Anterior cingulate cortex (tissue), 58 donors: ENCODE results near the gene C1orf198.

ENCODE experiments used
- DNase-seq, 58 donors: peaks; one replicate each; lab custom pipeline; 2025; lab: John Stamatoyannopoulos, UW

The C1orf198 gene

GRCh38 chr1:230894032-230894431 lies 25.7 kb upstream of the C1orf198 start:
- DNase-seq = no peak

GRCh38 chr1:230892018-230892491 lies 23.7 kb upstream of the C1orf198 start:
- DNase-seq = no peak

- DNase-seq = no peak
These were observed 23.1 kb upstream of the C1orf198 start for GRCh38 chr1:230891413-230891812.

GRCh38 chr1:230884646-230885045 lies 16.3 kb upstream of the C1orf198 start:
- no peak for DNase-seq

- DNase-seq = peak in 10 of 58 donors; percentile 0 to 35 (median 16)
These were observed 15.6 kb upstream of the C1orf198 start for GRCh38 chr1:230883967-230884366.

- no peak for DNase-seq
These were observed 11.5 kb upstream of the C1orf198 start for GRCh38 chr1:230879778-230880177.

DNA sequence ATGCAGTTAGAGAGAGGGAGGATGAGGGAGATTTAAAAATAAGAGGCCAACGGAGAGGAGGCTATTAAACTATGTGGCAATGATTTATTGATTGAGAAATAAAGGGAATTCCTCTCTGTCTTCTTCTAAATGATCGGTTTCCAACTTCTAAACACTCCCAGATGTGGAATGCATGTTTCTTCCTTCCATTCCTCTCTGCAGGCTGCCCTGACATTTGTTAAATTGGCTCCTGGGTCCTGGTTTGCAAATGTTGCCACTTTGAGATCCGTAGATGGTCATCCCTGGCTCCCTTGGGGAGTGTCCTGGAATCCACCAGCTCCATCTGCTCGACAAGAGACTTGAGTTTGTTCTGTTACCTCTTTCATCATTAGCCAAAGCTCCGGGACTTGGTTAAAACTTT lies 10.3 kb upstream of the C1orf198 start:
- DNase-seq = no peak

DNA sequence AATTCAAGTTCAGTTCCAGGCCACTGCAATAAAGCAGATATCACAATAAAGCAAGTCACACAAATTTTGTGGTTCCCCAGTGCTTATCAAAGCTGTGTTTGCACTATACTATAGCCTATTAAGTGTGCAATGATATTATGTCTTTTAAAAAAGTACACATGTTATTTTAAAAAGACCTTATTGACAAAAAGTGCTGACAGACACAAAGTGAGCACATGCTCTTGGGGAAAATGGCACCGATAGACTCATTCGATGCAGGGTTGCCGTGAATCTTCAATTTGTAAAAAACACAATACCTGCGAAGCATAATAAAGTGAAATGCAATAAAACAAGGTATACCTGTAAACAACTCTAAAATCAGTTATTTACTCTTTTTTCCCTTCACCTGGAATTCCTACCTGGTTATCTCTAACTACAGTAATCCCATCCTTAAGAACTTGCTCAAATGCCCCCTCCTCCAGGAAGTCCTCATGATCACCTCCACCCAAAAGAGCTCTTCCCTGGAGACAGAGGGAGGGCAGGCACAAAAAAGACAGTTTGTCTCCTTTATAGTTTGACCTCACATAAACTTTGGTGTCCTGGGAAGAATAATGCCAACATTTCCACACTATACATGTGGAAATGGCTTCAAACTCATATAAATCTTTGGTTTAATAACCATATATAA lies 9.7 kb upstream of the C1orf198 start:
- no peak for DNase-seq

DNA sequence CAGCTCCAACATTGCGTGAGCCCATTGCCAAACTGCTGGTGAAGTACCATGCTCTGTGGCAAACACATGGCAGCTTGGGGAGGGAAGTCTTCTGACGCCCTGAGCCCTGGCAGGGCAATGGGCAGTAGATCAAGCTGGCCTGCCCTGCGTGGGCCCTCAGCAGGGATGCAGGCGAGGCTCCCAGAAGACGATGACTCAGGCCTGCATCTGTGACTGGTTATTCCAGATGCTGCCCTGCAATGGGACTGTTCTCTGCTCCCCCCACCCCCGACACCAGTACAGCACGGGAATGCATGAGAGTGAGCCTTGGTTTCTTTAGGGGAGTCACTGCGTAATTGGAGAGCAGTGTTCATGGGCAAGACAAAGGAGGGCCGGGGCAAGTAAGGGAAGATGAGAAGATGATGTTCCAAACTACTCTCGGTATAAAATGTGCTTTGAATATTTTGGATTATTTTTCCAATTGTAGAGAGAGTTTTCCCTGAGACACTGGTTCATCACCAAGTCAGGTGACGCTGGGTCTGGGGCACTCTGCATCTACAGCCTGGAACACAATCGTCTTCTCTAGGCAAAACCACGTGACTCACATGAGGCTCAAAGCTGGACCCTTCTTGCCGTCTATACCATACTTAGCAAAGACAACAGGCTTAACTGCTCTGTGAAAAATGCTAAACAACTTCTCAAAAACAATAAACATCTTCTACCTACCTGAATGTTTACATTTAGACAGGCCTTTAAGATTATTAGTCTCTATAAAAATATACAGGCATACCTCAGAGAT lies 9.0 kb upstream of the C1orf198 start:
- peak in 2 of 58 donors; percentile 3 to 55 for DNase-seq

- DNase-seq = no peak
These were observed 8.3 kb upstream of the C1orf198 start for GRCh38 chr1:230876660-230877059.

DNA sequence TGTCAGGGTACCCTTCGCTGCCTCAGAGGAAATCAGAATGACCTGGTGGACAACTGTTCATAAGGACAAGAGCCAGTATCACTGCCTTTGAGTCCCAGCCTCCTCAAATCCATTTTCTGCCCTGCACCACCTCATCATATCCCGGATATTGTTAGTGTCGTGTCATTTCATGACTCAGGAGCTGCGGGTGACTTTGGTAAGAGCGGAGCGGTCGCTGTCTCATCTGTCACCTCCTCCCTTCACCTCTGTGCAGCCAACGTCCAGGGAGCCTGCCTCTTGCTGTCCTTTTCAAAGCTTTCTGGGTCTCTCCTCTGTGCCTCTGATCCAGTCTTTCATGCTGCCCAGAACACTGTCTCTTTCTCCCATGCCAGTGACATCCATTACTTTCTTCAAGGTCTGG lies 7.0 kb upstream of the C1orf198 start:
- no peak for DNase-seq

GRCh38 chr1:230870916-230871315 lies 2.6 kb upstream of the C1orf198 start:
- DNase-seq = no peak

GRCh38 chr1:230869500-230869899 lies 1.2 kb upstream of the C1orf198 start:
- no peak for DNase-seq

- DNase-seq = peak in 36 of 58 donors; percentile 21 to 85 (median 67)
These were observed 540 bp upstream of the C1orf198 start for GRCh38 chr1:230868736-230869385.

DNA sequence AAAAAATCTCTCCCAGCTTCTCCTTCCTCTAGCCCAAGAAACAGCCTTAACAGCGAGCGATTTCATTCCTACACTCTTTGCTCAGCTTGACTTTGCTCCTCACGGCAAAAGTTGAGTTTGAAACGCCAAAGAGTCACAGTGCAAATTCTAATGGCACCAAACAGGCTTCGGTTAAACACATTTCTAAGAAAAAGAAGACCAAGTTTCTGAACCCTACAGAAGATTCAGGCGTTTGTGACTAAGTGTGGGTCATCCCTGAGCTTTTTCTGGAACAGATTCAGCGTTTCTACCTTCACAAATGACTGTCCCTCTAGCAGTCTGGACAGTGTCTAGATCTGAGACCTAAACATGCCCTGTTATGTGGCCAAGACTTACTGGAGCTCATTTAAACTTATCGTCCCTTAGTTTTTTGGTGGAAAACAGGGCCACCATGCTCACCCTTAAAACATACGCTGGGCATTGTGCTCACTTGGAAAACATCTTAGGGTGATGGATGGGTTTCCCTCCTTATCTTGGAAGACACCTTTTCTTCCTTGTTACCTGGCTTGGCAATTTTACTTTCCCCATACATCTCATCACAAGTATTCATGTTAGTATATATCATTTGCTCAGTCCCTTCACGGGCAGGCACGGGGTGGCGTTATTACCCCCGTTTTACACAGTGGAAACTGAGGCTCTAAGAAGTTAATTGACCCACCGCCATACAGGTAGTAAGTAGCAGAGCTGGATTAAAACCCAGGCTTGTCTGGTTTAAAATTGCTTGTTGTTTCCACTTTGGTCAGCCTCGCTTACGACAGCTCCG lies 1.0 kb downstream of the C1orf198 start:
- DNase-seq = peak in 6 of 58 donors; percentile 10 to 63 (median 30)

- peak in 22 of 58 donors; percentile 19 to 61 (median 36) for DNase-seq
These were observed 1.9 kb downstream of the C1orf198 start for GRCh38 chr1:230866171-230867070.

DNA sequence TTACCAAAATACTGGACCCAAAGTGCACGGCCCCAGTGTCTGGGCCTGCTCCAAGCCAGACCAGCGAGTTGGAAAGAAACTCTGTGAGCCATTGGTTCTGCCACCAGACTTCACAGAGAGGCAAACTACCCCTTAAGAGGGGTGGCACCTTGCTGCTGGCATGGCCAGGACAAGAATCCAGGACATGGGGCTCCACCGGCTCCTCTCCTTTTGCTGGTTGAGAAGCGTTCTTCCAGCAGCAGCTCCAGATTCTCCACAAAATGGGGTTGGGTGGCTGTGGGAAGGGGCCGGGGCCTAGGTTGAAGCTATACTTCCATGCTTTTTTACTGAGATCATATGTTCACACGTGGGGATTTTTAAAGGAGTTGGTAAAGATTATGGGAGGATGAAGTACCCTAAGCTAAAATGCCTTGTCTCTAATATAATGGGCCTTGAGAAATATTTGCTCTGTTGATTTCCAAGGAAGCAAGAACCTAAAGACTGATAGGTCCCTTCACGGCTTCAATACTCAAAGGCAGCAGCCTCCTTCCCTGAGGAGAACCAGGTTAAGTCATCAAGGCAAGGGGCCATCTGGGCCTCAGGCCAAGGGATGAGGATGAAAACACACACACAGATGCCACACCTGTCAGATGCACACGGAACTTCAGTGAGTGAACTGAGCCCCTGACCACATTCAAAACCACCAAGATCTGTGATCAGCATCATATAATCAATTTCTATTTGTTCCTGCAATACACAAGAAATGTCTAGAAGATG lies 3.1 kb downstream of the C1orf198 start:
- peak in 5 of 58 donors; percentile 20 to 54 (median 34) for DNase-seq

GRCh38 chr1:230864441-230864840 lies 3.9 kb downstream of the C1orf198 start:
- DNase-seq = peak in 43 of 58 donors; percentile 9 to 79 (median 45)
